Measurements from ENCODE around the gene TRPV4.
A peak's percentile ranks its signal among the peaks of the same experiment; 100 is the strongest.

Gene TRPV4

DNA sequence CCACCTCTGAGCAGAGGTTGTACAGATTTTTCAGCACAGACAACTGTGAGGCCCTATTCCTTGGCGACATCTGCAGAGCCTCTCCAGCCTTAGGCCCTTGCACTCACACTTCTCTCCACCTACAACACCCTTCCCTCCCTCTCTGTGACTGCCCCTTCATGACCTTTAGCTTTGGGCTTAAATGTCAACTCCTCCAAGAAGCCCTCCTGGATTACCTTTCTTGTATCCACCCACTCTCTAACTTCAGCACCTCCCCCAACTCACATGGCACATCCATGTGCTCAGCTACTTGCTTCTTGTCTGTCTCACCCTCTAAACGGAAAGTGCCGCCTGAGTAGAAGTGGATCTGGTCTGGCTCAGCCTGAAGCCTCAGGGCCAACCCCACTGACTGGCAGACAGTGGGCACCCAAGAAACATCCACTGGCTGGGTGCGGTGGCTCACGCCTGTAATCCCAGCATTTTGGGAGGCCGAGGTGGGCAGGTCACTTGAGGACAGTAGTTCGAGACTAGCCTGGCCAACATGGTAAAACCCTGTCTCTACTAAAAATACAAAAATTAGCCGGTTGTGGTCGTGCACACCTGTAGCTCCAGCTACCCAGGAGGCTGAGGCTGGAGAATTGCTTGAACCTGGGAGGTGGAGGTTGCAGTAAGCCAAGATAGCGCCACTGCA is 22.1 kb downstream of the TRPV4 start:
- FAIRE-seq (no peak), DNase-seq (ENCODE audit: insufficient read length, low spot score) (no peak)

DNA sequence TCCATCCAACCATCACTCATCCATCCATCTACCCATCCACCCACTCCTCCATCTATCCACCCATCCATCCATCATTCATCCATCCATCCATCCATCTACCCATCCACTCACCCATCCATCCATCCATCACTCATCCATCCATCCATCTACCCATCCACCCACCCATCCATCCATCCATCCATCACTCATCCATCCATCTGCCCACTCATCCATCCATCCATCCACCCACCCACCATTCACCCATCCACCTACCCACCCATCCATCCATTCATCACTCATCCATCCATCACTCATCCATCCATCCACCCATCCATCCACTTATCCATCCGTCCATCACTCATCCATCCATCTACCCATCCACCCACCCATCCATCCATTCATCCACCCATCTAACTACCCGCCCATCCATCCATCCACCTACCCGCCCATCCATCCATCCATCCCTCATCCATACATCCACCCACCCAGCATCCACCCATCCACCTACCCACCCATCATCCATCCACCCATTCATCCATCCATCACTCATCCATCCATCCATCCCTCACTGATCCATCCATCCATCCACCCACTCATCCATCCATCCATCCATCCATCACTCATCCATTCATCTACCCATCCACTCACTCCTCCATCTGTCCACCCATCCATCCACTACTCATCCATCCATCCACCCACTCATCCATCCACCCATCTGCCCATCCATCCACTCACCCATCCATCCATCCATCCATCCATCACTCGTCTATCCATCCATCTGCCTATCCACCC is 24.1 kb downstream of the TRPV4 start:
- no peak for DNase-seq (ENCODE audit: insufficient read length, low spot score)
- no peak for FAIRE-seq

DNA sequence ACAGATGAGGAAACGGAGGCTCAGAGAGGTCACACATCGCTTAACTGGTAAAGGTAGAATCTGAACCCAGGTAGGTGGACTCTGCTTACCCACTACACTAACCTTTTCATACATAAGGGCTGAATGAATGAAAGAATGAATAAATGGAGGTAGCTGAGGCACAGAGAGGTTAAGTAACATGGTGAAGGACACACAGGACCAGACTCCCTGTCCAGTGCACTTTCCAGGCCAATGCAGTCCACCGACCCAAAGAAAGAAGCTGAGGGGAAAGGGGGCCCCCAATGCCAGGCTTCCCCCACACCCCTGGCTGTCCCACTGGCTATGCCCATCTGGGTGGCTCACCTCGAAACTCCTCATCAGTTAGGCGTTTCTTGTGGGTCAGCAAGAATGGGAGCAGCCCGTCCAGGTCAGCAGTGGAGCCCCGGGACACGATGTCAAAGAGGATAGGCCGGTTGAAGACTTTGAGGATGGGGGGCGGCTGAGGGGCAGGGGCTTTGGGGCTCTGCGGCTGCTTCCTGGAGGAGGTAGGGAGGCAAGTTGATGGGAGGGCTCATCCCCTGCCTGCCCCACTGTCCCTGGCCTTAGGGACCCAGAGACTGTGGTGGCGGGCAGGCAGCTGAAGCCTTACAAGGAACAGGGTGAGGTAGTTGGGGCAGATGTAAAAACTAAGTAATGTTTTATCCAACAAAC is 25.1 kb downstream of the TRPV4 start:
- DNase-seq (ENCODE audit: insufficient read length, low spot score) = no peak
- FAIRE-seq = no peak

DNA sequence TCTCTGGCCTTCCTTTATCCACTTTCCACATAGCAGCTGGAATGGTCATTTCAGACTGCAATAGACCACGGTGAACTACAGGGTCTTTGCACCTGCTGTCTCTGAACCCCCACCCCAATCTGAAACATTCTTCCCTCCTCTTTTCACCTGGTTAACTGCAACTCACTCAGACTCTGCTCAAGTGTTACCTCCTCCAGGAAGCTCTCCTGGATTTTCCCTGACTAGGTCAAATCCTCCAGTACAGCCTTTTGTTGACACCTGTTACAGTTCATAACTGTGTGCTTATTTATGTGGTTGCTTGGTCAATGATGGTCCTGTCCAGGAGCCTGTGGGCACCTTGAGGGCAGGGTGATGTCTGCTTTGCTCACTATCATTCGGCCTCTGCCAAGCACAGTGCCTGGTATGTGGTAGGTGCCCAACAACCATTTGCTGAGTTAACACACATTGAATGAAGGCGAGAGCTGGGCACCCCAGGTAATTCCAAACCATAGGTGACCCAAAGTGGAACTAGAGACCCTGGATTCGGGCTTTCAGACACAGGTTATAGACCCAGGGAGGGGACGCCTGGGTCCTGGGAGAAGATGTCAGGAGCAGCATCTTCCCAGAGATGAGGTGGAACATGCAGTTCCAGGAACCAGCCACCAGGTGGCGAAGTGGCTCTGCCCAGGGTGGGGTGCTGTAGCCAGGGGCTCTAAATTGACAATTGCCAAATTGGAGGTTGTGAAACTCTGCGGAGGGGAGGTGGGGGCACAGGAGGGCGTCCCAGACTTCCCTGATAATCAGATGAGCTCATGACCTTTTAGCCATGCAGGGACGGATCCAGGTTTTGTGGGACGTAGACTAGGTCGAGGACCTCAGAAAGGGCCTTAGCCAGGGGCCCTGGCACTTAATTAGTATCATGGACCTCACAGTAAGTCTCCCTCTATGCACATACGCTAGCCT is 28.1 kb downstream of the TRPV4 start:
- DNase-seq (ENCODE audit: insufficient read length, low spot score) (peak; percentile 82), FAIRE-seq (peak; percentile 82)

DNA sequence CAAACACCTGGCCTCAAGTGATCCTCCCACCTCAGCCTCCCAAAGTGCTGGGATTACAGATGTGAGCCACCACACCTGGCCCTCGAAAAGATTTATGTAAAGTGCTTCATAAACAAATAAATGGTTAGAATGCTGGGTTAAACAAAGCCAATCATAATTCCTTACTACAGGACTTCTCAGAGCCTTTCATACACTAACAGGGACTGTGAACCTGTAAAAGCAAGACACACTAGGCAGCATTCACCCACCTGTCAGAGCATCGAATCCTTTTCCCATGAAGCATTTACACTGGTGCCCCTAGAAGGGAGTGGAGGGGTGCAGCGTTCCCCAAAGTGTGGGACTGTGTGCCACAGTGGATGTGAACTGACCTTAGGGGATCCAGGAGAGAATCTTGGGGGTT is 29.5 kb downstream of the TRPV4 start:
- DNase-seq (ENCODE audit: insufficient read length, low spot score) (no peak), FAIRE-seq (no peak)

DNA sequence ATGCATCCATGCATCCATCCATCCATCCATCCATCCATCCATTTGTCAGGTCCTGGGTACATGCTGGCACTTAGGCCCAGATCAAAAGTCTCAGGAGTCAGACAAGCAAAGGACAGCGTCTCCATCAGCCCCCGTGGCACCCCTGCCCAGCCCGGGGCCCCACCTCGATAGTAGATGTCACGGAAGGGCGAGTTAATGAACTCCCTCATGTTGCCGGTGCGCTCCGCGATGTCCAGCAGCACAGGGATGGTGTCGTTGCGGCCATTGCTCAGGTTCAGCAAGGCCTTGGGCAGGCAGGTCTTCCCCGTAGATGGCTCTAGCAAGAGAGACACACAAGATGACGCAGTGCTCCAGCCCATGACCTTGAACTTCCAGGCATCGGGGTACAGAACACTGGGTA is 30.4 kb downstream of the TRPV4 start:
- FAIRE-seq = no peak
- DNase-seq (ENCODE audit: insufficient read length, low spot score) = no peak

DNA sequence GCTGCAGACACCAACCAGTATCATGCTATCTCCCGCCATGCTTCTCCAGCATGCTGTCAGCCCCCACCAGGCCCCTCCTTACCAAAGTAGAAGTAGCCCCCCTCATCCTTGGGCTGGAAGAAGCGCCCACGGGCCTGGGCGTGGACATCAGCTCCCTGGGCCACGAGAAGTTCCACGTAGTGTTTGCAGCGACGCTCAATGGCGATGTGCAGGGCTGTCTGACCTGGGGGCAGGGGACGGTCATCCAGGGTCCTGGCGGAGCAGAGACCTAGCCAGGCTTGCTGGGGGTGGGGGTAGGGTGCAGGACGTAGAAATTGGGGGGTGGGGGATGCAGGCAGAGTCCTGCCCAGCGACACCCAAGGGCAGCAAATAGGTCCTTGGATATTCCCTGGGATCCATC is 32.7 kb downstream of the TRPV4 start:
- FAIRE-seq (no peak), DNase-seq (ENCODE audit: insufficient read length, low spot score) (no peak)

DNA sequence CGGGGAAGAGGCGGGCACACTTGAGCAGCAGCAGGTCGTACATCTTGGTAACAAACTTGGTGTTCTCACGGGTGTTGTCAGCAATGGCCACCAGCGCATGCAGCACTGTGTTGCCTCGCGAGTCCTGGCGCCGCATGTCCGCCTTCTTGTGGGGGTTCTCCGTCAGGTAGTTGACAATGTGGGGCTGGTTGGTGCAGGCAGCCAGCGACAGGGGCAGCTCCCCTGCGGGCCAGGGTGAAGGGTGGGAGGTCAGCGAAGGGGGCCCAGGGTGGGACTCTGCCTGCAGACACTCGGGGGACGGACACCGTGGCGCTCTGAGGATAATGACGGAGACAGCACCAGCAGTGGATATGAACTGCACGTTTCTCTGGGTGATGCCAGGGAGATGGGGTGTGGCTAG is 34.5 kb downstream of the TRPV4 start:
- FAIRE-seq (no peak), DNase-seq (ENCODE audit: insufficient read length, low spot score) (no peak)

DNA sequence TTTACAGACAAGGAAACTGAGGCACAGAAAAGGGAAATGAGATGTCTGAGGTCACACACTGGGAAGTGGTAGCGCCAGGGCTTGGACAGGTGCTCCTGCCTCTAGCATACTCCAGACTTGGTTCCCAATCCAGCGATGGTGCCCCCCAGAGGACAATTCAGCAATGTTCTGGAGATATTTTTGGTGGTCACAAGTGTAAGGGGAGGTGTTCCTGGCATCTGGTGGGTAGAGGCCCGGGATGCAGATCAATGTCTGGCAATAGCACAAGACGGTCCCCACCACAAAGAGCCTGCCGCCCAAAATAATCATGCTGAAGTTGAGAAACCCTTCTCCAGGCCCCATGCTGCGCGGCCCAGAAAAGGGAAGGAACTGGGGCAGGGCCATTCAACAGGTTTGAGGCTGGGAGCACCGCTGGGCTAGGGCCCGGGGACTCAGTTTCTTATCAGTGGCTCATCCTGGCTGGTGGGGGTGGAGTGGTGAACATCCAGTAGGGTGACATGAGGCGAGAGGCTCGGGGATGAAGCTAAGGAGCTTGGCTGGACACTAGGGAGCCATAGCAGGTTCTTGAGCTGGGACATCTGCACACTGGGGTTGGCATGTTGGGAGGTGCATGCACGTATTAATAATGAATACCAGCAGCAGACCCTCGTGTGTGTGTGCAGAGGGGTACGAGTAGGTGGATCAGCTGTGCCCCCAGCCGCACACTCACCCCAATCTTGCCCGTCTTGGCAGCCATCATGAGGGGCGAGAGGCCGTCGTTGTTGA is 35.1 kb downstream of the TRPV4 start:
- FAIRE-seq (no peak), DNase-seq (ENCODE audit: insufficient read length, low spot score) (no peak)

DNA sequence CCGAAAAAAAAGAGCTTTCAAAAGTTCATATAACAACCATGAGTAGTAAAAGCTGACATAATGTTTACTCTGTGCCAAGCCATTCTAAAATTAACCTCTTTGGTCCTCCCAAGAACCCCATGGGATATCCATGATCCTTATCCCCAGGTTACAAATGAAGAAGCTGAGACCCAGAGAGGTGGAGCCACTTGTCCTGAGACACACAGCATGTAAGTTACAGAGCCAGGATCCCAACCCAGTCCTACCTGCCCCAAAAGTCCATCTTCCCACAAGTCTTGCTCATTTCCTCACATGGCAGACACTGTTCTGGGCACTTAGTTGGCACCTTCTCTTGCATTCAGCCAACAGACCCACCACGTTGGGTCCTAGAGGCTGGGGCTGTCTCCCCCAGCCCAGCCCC is 37.1 kb downstream of the TRPV4 start:
- no peak for FAIRE-seq
- no peak for DNase-seq (ENCODE audit: insufficient read length, low spot score)

DNA sequence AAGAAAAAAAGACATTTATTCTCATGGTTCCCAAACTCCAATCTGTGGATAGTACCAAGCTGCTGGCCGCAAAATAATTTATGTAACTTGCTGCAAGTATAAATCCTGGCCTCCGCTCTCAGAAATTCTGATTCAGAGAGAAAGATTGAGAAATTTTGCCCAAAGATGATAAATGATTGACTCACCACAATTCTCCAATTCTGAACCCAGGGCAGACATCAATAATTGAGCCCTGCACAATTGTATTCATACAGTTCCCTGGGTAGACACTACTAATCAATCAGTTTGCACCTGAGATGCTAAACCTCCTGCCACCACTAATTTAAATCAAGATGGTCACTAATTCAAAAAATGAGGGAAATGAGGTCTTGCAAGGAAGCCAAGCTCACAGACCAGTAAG is 38.2 kb downstream of the TRPV4 start:
- DNase-seq (ENCODE audit: insufficient read length, low spot score) (no peak), FAIRE-seq (no peak)

DNA sequence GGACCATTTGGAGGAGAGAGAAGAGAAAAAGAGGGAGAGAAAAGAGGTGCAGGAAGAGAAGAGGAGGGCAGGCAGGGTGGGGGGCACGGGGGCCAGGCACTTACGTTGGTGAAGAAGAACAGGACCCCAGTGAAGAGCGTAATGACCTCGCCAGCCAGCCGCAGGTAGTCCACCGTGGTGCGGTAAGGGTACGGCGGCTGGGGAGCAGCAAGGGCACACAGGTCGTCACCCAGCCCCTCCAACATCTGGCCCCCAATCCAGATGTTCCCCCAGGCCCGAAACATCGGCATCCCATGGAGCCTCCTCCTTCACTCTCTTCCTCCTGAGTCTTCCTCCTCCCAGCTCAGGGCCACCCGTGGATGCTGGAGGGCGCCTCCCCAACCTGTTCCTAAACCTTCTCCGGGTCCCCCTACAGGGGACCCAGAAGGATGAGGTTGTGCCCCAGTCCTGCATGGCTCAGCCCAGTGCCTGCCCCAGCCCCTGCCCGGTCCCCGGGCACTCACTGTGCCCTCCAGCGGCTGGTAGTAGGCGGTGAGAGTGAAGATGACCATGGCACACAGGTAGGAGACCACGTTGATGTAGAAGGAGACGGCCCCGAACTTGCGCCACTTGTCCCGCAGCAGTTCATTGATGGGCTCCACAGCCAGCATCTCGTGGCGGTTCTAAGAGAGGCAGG is 39.2 kb downstream of the TRPV4 start:
- DNase-seq (ENCODE audit: insufficient read length, low spot score) (no peak), FAIRE-seq (no peak)

DNA sequence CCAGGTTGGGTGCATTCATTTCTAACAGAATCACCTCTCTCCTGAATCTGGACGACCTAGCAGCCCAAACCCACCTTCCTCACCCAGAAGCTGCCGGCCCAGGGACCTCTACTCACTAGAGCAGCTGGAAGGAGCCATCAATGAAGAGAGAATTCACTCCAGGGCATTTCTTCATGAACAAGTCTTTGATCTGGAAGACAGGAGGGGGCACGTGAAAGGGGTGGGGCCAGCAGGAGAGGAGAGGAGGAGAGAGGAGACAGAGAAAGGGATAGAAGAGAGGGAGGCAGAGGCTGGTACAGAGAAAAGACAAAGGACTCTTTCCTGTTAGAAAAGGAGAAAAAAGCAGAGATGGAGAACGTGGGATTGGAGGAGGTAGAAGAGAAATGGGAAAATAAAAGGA is 39.8 kb downstream of the TRPV4 start:
- no peak for FAIRE-seq
- no peak for DNase-seq (ENCODE audit: insufficient read length, low spot score)

DNA sequence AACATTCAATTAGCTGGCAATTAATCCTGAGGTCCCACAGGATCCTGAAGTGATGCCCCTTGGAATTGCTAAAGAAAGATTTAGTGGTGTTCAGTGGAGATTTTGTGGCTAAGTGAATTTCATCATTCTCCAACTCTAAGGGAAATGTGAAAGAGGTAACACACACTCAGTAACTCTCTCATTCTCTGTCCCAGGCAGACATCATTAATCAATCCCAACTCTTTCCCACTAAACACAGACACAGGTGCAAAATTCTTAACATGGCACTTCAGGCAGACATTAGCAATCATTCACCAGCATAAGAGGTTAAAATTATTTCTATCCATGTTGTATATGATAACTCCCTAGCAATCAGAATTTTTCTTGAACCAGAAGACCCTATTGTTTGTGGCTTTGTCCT is 40.2 kb downstream of the TRPV4 start:
- no peak for DNase-seq (ENCODE audit: insufficient read length, low spot score)
- FAIRE-seq = no peak

DNA sequence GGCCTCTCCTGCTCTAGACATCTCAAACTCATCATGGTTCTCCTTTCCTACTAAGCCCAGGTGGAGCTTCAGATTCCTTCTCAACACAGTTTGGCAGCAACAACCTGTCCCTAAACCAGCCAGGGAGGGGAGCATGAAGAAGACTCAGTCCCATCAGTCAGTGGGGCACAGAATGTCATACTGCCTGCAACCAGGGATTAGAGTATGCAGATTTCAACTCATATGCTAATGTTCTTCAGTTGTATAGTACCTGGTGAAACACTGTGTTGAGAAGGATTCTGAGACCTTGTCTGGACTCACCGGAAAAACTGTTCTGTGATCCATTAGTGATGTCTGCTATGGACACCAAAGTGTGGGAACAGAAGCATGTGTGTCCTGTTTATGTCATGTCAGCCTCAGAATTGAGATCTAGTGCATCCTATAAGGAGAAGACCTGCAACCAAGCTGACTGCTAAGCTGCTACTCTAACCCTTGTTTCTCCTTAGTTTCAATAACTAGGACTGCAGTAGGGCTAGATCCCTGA is 43.6 kb downstream of the TRPV4 start:
- DNase-seq (ENCODE audit: insufficient read length, low spot score) = no peak
- no peak for FAIRE-seq

DNA sequence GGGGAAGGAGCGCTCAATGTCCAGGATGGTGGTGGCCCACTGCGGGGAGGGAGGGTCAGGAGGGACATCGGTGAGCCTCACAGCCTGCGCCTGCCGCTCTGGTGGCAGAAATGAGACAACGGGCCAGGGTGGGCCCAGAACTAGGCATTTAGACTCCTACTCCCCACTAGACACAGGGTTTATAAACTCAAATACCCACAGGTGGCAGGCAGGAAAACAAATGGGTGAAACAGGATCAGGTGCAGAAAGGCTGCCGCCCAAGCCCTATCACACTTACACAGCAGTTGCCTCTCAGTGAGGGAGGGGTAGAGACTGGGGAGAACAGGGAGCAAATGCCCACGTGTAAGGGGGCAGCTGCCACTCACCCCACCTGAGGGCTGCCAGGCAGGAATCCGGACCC is 46.4 kb downstream of the TRPV4 start:
- DNase-seq (ENCODE audit: insufficient read length, low spot score) = no peak
- FAIRE-seq = no peak

DNA sequence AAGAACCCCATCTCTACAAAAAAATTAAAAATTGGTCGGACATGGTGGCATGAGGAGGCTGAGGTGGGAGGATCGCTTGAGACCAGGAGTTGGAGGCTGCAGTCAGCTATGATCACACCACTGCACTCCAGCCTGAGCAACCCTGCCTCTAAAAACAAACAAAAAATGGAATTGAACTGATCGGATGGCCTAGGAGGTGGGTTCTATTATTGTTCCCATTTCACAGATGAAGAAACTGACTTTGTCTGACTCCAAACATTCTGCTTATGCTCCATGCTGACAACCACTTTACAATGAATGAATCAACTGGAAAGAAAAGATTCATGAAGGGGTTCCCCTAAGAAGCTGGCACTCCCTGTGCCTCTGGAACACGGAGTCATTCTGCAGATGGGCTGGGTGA is 47.3 kb downstream of the TRPV4 start:
- FAIRE-seq (no peak), DNase-seq (ENCODE audit: insufficient read length, low spot score) (no peak)

DNA sequence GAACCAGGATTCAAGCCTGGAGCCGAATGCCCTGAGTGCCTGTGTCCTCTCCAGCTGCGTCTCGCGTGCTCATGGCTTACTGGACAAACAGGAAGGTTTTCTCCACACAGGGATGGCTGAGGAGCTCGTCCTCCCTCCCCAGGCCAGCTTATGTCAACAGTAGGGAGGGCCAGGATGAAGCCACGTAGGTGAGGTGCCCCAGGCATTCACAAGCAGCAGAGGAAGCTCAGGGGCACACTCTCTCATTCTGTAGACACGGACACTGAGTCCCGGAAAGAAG is 49.3 kb downstream of the TRPV4 start:
- DNase-seq (ENCODE audit: insufficient read length, low spot score) (no peak), FAIRE-seq (no peak)

DNA sequence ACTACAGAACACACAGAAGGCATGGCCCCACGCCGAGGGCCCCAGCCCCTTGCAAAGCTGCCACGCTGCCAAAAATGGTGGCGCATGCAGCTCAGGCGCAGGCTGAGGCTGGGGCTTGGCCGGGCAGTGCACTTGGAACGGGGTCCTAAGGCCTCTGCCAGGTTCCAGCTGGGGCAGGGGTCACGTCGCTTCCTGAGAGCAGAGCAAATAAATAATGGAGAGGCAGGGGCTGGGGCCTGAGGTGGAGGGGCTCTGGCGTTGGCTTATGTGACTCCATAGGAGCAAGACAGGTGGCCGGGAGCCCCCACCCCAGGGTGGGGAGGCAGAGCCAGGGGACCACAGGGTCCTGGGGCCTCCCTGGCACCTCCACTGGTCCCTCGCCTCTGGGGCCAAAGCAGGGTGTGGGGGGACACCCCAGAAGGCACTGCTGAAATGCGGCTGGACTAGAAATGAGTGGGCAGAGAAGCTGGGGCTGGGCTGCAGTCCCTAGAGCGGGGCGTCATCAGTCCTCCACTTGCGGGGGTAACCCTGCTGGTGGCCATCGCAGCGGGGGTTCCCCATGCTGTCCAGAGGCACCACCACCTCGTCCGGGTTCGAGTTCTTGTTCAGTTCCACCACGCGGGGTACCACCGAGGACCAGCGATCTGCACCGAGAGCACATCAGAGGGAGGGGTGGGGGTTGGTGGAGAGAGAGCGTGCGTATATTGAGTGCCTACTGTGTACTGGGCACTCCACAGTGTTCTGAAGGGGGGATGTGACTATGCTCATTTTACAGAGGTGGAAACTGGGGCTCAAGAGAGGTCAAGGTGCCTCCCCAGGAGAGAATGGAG is 49.8 kb downstream of the TRPV4 start:
- DNase-seq (ENCODE audit: insufficient read length, low spot score) (no peak), FAIRE-seq (no peak)
